Fibroblast of skin of abdomen (primary cell): ENCODE data around the gene ABCG1.

ENCODE experiments used
- DNase-seq: peaks from one replicate; pipeline ENCODE4 v3.0.0-alpha.2; 2013

The ABCG1 gene

DNA sequence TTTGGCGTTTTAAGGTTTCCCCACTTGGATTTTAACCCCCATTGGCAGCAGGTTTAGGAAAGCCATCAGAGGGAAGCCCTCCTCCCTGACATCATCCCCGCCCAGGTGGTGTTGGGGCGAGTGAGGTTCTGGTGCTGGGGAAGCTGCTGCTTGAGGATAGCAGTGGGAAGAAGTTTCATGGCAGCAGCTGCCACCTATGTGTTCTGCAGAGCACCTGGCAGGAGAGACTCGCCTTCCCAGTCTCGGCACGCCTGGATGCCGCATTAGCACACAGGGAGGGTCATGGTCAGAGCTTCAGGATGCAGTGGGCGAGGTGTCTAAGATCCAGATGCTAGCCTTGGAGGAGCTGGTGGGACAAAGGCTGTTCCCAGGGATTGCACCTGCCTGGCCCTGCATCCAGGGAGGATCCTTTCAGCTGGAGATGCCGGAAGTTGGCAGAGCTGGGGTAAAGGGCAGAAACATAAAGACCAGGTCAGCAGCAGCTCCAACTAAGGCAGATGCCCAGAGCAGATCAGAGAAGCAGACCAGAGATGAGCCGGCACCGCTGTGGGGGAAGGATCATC, 33.9 kb downstream of the ABCG1 start:
- no peak for DNase-seq

DNA sequence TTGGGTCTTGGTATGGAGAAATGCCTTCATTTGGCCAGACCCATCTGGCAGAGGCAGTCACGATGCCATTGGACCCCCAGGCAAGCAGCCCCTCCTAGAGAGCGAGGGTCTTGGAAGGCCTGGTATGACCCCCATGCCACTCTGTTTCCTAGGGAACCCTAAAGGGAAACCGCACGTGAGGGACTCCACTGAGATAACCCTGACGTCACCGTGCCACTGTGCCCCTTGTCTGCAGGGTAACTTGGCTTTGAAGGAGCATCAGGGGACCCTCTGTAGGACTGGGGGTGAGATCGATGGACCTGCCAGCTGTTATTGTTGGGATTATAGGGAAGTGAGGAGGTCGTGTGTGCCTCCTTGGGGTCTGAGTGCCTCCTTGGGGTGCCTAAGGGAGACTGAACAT, 34.5 kb downstream of the ABCG1 start:
- DNase-seq: no peak

DNA sequence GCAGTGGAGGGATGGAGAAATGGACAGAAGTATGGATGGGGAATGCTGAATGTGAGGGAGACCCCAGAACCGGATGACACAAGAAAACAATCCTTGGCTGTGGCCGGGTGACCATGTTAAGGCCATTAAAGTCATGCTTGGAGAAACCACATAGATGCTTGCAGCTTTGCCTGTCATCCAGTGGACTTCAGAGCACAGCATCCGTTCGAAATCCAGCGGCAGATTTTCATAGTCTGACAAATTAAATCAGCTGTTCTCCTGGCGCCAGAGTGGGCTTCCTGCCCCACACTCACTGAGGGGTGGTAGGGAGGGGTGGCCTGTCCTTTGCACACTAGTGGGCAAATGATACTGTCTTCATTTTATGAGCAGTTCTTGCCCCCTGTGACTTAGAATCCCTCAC, 35.1 kb downstream of the ABCG1 start:
- DNase-seq: no peak

DNA sequence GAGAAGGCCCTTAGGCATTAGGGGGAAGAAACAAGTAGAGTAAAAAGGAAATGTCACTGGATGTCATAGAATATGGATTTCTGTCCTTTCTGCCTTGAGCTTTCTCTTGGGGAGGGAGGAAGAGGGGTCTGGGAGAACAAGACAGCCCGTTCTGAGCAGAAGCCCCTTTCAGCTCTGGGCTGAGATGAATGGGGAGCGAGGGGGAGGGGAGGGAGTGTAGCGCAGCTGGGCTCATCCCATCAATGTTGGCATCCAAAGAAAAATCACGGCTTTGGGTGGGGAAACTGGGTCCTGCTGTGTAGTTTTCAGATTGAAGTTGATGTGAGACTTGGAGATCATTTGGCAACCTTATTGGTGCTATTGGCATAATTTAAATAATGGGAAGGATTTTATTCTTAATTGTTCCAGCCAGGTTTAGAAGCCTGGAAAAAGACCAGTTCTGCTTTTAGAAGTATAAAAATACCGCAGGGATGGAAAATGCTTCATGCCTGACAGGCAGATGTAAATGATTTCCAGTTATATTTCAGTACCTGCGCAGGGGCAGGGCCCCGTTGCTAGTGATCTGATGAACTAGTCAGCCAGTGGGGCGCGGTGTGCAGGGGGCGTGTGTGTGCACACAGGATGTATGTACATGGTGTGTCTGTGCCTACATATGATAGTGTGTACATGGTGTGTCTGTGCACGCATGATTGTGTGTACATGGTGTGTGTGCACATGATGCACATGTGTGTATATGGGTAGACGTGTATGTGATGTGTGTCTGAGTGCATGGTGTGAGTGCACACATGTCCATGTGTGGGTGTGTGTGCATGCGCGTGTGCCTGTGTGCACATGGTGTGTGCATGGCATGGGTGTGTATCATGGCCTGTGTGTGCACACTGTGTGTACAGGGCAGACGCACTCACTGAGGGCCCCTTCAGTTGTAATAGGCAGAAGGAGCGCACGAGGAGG, 36.0 kb downstream of the ABCG1 start:
- no peak for DNase-seq

DNA sequence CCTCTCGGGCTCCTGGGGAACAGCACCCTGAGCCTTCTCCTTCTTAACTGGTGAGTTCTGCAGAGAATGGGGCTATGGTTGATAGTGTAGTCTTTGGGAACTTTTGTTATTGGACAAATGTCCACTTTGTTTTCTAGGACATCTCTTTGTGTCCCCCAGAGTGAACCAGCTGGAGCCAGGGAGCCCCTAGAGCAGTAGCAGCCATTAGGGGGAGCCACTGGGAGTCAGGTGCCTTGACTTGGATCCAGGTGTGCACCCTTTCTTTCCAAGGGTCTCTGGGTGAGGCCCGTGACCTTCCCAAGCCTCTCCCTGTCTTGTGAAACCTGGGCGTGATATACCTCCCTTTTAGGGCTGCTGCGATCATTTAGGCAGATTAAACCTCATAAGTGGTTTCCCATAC, 36.9 kb downstream of the ABCG1 start:
- no peak for DNase-seq

DNA sequence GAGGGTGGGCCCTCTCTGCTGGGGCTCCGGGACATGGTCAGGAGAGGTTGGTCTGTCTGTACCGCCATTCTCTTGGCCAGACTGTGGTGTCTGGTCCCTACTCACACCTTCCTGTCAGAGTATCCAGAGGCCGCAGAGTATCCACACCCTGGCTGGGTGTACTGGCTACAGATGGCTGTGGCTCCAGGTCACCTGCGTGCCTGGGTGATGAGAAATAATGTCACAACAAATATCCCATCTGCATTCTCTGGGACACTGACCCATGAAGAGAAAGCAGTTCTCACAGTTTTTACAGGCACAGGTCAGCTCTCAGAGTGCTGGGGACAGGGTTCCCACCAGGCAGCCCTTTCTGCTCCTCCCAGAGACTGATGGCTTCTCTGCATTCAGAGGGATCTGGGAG, 37.4 kb downstream of the ABCG1 start:
- no peak for DNase-seq

DNA sequence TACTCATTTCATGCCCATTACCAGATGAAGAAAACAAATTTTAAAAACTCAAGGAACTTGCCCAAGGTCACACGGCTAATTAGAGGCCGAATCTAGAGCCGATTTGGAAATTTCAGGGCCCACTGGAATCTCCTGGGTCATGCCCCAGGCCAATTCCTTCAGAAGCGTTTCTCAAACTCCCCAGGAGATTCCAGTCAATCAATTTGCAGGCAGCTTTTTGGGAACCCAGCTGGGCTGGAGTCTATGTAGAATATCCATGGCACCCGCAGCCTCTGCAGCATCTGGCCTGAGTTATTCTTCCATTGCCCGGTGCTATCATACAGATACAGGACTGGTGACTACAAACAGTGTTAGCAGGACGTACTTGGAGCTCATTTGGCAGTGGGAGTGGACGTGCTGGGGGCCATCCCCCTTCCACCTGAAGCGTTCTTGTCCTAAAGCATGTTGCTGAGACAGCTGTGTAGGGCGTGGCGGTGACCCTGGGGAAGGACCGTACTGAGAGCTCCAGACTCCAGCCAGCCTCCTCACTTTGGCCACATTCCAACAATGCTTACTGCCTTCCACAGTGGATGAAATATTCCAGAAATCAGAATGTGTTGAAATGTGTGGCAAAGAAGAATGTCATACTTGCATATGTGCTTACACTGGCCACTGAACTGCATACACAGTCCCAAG, 38.3 kb downstream of the ABCG1 start:
- peak; percentile 22 for DNase-seq

DNA sequence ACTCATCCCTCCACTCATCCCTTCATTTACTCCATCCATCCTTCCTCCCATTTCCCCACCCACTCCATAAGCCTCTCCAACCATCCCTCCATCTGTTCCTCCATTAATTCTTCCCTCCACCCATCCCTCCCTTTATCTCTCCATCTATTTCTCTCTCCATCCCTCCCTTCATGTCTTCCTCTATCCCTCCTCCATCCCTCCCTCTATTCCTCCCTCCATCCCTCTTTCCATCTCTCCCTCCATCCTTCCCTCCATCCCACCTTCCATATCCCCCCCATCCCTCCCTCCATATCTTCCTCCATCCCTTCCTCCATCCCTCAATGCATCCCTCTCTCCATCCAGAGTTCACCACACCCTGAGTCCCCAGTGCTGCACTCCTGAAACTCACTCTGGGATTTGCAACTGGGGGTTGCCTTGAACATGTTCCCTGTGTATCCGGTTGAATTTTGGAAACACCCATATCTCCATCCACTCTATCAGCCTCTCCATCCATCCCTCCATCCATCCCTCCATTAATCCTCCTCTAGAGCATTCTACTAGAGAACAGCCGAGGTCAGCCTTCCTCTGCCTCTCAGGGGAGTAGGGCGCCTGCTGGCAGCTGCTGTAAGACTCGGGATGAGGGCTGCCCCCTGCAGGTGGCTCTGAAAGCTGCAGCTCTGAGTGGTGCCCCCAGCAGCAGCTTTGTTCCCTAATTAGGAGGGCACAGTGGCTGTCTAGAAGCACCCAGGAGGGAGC, 39.4 kb downstream of the ABCG1 start:
- DNase-seq: peak; percentile 36

DNA sequence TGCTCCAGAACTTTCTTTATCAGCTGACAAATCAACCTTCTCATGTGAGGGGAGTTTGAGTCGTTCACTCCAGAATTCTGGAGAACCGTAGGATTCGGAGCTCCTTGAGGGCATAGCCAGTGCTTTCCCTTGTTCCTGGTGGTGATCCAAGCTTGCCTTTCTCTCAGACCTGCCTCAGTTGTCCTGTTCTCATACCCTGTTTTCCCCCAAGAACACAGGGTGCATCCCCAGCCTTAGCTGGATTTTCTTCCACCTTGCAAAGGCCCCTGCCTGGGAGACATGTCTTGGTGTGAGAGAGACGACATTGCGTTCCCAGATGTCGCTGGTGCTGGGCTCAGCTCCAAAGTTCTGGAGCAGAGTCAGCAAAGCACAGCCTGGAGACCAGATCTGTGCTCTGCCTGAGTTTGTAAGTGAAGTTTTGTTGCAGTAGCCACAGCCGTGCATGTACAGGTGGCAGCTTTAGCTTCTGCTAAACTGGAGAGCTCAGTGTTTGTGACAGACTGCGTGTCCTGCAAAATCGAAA, 40.0 kb downstream of the ABCG1 start:
- DNase-seq: no peak

DNA sequence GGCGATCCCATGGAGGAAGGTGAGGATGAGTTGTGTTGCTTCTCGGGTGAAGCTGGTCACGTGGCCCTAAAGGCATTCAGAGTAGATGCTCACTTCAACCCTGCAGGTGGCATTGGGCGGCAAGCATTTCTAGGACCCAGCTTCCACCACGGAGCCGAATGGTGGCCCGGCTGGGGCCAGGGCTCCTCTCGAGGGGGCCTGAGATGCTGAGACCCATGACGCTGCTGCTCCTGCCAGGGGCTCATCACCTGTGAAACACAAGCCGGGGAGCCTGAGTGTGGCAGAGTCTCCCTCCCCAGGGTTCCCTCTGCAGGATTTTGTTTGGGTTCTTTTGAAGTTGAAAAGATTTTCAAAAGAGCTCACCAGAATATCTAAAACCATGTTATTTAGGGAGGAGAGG, 41.2 kb downstream of the ABCG1 start:
- DNase-seq: no peak

DNA sequence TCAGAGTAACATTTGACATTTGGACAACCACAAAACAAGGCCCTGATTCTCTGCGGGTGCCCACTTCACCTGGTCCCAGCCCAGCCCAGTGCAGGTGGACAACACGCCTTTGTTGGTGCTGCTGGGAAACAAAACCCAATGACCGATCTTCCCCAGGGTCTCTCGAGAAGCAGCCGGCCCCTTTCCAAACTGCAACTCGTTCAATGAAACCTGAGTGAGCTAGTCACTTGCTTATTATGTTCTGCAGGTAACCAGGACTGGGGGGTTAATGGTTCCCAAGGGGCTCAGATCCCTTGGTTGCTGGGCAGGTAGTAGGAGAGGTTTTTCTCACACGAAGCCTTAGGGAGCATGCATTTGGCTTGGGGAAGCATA, 42.9 kb downstream of the ABCG1 start:
- DNase-seq: no peak

DNA sequence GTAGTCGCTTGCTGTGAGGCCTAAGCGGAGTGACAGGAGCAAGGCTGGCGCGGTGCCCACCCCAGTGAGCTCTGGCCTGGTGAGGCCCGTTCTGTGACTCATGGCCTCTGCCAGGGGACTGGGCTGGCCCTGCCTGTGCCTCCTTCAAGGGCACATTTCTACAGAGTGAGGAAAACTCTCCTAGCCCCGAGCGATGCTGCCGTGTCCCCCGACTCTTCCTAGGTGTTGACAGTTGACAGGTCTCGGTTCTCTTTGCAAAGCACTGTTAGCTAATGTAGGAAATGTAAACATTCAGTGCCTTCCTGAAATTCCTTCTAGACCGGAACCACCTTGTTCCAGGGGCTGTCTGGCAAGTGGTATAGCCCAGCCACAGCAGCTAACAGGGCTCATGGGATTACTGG, 43.9 kb downstream of the ABCG1 start:
- DNase-seq: no peak

DNA sequence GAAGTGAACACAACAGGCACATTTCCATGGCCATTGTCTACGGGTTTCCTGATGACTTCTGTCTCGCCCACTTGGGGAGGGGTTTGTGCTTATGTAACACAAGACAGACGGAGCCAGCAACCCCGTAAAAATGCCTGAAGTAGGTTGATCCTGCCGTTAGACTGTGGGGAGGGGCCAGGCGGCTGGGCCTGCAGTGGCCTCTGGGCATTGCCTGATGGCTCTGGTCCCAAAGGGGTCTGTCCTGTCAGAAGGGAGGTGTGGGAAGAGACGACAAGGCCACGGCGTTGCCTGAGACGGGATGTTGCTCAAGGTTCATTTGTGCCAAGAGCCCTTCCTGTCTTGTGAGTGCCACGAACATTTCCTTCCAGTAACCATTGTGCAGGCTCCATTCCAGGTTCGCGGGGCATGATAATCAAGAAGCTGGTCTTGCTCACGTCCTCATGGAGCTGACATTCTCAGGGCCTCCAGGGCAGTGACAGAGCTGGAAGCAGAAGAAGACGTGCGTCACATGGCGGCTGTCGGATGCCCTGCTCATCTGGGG, 44.7 kb downstream of the ABCG1 start:
- DNase-seq: no peak

DNA sequence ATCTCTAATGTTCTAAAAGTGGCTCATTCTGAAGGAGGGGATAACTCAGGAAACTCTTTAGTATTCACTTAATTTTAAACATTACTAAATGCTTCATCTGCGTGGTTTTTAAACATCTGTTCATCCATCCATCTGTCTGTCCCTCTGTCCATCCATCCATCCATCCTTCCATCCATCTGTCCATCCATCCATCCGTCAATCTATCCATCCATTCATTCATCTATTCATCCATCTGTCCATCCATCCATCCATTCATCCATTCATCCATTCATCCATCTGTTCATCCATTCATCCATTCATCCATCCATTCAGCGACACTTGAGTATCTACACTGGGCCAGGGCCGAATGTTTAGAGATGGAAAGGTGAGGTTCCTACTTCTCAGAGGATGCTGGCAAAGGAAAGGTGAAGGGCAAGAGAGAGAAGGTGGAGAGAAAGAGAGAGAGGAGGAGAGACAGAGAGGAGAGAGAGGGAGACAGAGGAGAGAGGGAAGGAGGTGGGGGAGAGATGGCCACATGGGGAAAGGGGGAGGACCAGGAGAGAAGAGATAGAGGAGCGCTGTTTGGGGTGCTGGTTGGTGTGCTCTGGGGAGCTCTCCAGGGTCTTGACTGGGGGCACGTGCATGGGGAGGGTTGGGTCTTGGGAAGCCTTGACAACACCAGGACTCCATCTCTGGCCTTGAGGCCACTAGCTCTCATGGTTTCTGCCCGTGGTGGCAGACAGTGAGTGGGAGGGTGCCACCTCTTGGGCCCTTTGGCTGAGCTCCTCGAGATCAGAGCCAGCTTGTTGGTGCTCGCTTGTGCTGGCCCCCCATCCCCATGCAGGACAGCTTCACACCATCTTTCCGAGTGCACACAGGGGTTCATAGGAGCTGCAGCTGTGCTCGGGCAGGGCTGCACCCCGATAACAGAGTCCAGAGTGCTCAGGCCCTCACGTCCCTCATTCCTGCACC, 45.6 kb downstream of the ABCG1 start:
- no peak for DNase-seq

DNA sequence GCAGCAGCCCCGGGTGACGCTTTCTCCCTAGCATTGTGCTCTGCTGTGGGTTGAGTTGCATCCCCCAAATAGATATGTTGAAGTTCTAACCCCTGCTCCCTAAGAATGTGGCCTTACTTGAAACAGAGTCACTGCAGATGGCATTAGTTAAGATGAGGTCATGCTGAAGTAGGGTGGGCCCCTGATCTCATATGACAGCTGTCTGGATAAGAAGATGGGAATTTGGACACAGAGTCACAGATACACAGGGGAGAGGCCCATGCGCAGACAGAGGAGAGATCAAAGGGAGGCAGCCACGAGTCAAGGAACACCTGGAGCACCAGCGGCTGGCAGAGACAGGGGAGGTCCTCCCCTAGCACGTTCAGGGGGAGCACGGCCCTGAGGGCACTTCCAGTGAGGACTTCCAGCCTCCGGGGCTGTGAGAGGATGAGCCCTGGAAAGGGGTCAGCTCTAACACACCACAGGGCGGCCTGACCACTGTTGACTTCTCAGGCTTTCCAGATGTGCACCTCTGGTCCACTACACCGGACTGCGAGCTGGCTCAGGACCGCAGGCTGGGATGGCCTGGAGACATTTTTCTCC, 46.4 kb downstream of the ABCG1 start:
- DNase-seq: no peak

DNA sequence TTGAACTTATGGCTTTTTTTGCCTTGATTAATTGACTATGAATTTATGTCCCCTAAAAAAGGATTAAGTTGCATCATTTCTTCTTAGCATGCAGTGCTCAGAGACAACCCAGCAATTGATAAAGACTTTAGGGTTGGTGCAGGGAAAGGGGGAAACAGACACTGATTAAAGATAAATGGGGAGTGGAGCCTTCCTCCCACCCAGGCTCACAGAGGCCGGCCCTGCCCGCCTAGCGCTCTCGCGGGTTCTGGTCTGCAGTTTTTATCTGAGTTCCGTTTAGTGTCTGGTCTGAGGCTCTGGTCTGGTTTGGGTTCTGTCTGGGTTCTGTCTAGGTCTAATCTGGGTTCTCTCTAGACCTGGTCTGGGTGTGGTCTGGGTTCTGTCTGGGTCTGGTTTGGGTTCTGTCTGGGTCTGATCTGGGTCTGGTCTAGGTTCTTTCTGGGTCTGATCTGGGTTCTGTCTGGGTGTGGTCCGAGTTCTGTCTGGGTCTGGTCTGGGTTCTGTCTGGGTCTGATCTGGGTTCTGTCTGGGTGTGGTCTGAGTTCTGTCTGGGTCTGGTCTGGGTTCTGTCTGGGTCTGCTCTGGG, 48.1 kb downstream of the ABCG1 start:
- DNase-seq: no peak

DNA sequence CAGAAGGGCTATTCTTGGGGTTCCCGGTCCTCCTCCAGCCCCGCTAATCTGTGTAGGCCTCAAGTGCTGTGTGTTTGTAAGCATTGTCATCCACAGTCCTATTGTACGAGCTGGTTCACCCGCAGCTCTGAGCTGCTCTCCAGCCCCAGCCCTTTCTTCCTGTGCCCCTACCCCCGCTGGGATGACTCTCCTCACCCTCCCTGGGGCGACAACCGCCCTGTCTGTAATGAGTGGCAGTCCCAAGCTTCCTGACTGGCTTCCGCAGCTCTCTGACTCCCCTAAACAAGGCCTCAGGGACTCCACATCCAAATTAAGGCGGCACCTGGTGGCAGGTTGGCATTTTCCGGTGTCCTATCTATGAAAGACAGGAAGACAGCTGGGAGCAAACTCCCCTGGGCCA, 50.4 kb downstream of the ABCG1 start:
- DNase-seq: no peak

DNA sequence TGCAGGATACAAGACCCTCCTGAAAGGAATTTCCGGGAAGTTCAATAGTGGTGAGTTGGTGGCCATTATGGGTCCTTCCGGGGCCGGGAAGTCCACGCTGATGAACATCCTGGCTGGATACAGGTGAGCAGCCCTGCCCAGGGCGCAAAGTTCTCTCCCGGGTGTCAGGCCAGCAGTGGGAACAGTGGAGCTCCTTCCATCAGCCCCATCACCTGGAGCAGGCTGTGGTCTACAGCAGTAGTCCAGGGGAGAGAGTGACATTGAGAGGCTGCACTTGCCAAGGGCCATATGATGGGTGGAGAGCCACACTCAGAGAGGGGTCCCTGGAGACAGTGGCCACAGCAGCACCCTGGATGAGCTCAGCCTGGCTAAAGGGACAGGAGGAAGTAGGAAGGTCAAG, 52.1 kb downstream of the ABCG1 start:
- no peak for DNase-seq

DNA sequence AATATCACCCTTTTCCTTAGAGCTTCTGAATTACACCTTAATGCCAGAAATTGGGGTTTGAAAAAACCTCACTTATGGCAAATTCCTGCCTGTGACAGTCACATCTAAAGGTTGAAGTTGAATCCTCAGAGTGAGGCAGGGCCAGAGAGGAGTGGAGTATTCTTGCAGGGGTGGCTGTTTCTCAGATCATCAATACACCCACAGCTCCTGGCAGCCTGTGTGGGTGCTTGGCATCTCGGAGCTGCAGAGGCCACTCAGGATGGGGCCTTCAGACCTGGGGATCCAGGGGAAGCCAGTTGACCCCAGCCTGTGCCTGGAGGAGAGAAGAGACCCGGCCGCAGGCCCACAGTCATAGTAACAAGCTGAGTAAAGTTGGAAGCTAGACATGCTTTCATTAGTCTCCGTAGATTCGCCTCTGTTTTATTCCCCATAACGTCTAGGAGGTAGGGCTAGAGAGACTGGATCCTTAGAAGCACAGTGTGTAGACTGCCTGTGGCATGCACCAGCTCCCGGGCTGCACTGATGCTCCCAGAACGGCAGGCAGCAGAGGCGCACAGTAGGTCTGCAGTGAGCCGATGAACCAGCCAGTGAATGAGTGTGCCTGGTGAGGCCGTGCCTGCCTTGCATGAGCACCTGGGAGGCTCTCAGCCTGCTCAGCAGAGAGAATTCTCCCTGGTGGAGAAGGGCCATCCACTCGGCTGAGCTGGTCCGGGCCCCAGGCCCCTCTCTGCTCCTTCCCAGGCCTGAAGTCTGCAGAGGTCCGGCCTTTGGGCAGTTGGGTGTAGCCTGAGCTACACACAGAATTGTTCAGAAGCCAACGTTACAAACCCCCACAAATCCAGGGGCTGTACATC, 53.4 kb downstream of the ABCG1 start:
- no peak for DNase-seq
